PC-3 (cell line): Measurements from ENCODE around the gene PKN1.

Source experiments
- CTCF ChIP-seq: fragments of 300-600 bp; sonication (generic); conservative IDR thresholded peaks from 2 replicates; pipeline ENCODE4 v1.5.1; 2017; ENCODE audit warnings: antibody characterized with exemption, low read depth, mild to moderate bottlenecking, low read length
- EZH2 ChIP-seq: fragments of 300-600 bp; sonication (generic); IDR thresholded peaks from one replicate; pipeline ENCODE4 v1.6.1; 2017; ENCODE audit warnings: antibody characterized with exemption, mild to moderate bottlenecking, low read length; ENCODE audit not compliant: unreplicated experiment

- TF ChIP-seq CTCF (no peak), EZH2 (no peak)
Measured at GRCh38 chr19:14395710-14396336, 37.3 kb upstream of the PKN1 start.
